ENCODE measurements around the gene NDUFAF3. TPM values are rescaled to one million over a fixed set of nuclear protein-coding genes. Genes with fewer than 3 reads are reported as not detected.

NDUFAF3 gene
- total RNA-seq, 1 experiment from 2014 or later, result 36.8 TPM

- Mint-ChIP-seq H3K27ac (0 out of 2 replicates have a peak overlapping the region, but pooled peaks have one; percentile 34), H3K36me3 (peaks cover 66% of the 10 kb centered on the region), H3K4me3 (no peak overlapping the region), H3K4me1 (no peaks in the 10 kb centered on the region), H3K9me3 (no peaks in the 10 kb centered on the region), H3K27me3 (ENCODE audit: low read depth) (no peaks in the 10 kb centered on the region)
- ChIA-PET CTCF (no interaction called here), POLR2A (interaction anchor here (0.5 kb wide), 1 partner anchor 306 kb away, joined by 3 read pairs; no protein-coding TSS in a partner anchor)
- DNase-seq (ENCODE audit: low spot score) (no peak), ATAC-seq (no peak)
- TF ChIP-seq TEAD4 (CRISPR knock-in tag; IDR thresholded peaks at IDR 0.05) (no peak), ZNF219 (CRISPR knock-in tag; IDR thresholded peaks at IDR 0.05; ENCODE audit: borderline replicate concordance) (no peak), SMAD4 (CRISPR knock-in tag; IDR thresholded peaks at IDR 0.05) (no peak), ZBTB21 (CRISPR knock-in tag; IDR thresholded peaks at IDR 0.05; ENCODE audit: borderline replicate concordance) (no peak), ATF2 (CRISPR knock-in tag; IDR thresholded peaks at IDR 0.05; ENCODE audit: borderline replicate concordance, low read depth) (no peak), E2F5 (CRISPR knock-in tag; IDR thresholded peaks at IDR 0.05) (no peak), E2F4 (CRISPR knock-in tag; IDR thresholded peaks at IDR 0.05; ENCODE audit: borderline replicate concordance, low read depth) (no peak), FOXP4 (CRISPR knock-in tag; IDR thresholded peaks at IDR 0.05) (no peak), RORB (CRISPR knock-in tag; IDR thresholded peaks at IDR 0.05) (no peak), TEAD1 (CRISPR knock-in tag; IDR thresholded peaks at IDR 0.05) (no peak)
Observed at GRCh38 chr3:48979451-48979850, 42.5 kb upstream of the NDUFAF3 start.

GRCh38 chr3:48980295-48980694, 41.6 kb upstream of the NDUFAF3 start:
- peaks cover 58% of the 10 kb centered on the region for H3K36me3 Mint-ChIP-seq

GRCh38 chr3:48982016-48982415, 39.9 kb upstream of the NDUFAF3 start:
- Mint-ChIP-seq H3K9me3 (no peaks in the 10 kb centered on the region), H3K36me3 (peaks cover 45% of the 10 kb centered on the region), H3K27ac (no peak overlapping the region), H3K27me3 (ENCODE audit: low read depth) (no peaks in the 10 kb centered on the region), H3K4me1 (no peaks in the 10 kb centered on the region), H3K4me3 (no peak overlapping the region)
- ChIA-PET CTCF (no interaction called here), POLR2A (no interaction called here)
- ATAC-seq, result no peak
- DNase-seq (ENCODE audit: low spot score), result no peak
- no peak for TF ChIP-seq SMAD4 (CRISPR knock-in tag; IDR thresholded peaks at IDR 0.05)
- no peak for TF ChIP-seq ZNF121 (CRISPR knock-in tag; IDR thresholded peaks at IDR 0.05)
- TF ChIP-seq ARID4B (CRISPR knock-in tag; IDR thresholded peaks at IDR 0.05; ENCODE audit: borderline replicate concordance), result no peak
- TF ChIP-seq USF1 (CRISPR knock-in tag; IDR thresholded peaks at IDR 0.05), result no peak
- no peak for TF ChIP-seq E2F4 (CRISPR knock-in tag; IDR thresholded peaks at IDR 0.05; ENCODE audit: borderline replicate concordance, low read depth)
- TF ChIP-seq MXD4 (CRISPR knock-in tag; IDR thresholded peaks at IDR 0.05; ENCODE audit: borderline replicate concordance), result no peak
- TF ChIP-seq ZNF263 (CRISPR knock-in tag; IDR thresholded peaks at IDR 0.05; ENCODE audit: low read depth), result no peak
- no peak for TF ChIP-seq ZMAT4 (CRISPR knock-in tag; IDR thresholded peaks at IDR 0.05)
- no peak for TF ChIP-seq RORB (CRISPR knock-in tag; IDR thresholded peaks at IDR 0.05)

More at GRCh38 chr3:48980295-48980694, 41.6 kb upstream of the NDUFAF3 start:
- ChIA-PET CTCF (no interaction called here), POLR2A (no interaction called here)
- Mint-ChIP-seq H3K4me1 (no peaks in the 10 kb centered on the region), H3K27me3 (ENCODE audit: low read depth) (no peaks in the 10 kb centered on the region), H3K4me3 (no peak overlapping the region), H3K27ac (no peak overlapping the region), H3K9me3 (no peaks in the 10 kb centered on the region)
- TF ChIP-seq ATF1 (CRISPR knock-in tag; IDR thresholded peaks at IDR 0.05) (no peak), USF1 (CRISPR knock-in tag; IDR thresholded peaks at IDR 0.05) (no peak)
- DNase-seq (ENCODE audit: low spot score), result no peak
- ATAC-seq, result no peak
